Nasal cavity respiratory epithelium epithelial cell of viscerocranial mucosa (primary cell): ENCODE results near the gene METRNL. TPM values are rescaled to one million over a fixed set of nuclear protein-coding genes. Genes with fewer than 3 reads are reported as not detected.

ENCODE experiments used
- total RNA-seq: library from RNA; depleted of rRNA; stranded (reverse); fragments of >200 nt; gene quantifications from 2 replicates; pipeline ENCODE4 v1.2.3, GENCODE V29; 2014

The METRNL gene
- total RNA-seq, result 69.7 and 74.5 TPM in 2 replicates

DNA sequence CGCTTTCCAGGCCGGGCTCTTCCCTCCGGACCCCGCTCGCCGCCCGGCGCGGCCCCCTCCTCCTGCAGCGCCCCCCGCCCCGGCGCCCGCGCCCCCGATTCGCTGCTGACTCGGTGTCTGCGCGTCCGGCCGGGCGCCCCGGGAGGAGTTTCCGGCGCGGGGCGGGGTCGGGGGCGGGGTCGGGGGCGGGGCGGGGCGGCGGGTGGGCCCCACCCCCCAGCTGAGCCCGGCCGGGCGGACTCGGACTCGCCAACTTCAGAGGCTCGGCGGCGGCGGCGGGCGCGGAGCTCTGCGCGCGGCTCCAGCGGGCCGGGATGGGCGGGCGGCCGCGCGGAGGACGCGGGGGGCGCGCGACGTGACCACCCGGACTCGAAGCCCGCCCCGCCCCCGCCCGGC is at the start of gene METRNL:
Gene METRNL (plus strand): TSS at position 258 of the 396 bp plus-strand sequence. CDS start 207 bp downstream, outside the sequence.

Other genes starting within 250 kb of the METRNL start
- 10.6 and 32.6 TPM in 2 replicates for gene ZNF750, start 239.6 kb upstream of the METRNL start, total RNA-seq